Vagina (tissue), 2 donors: ENCODE results near the gene ATM.

Source experiments
- CTCF ChIP-seq, 3 experiments: fragments of 450-650 bp in 2 of 3; fragments of 200-600 bp in 1 of 3; sonication (generic) in 1 of 3; IDR thresholded peaks; one replicate each; pipeline ENCODE4 v1.5.1; 2017 to 2019; ENCODE audit warnings: antibody characterized with exemption in 3 of 3, mild to moderate bottlenecking in 2 of 3, moderate library complexity in 2 of 3
- POLR2A ChIP-seq, 2 donors: fragments of 450-650 bp; IDR thresholded peaks; one replicate each; pipeline ENCODE4 v1.6.1; 2017; ENCODE audit warnings: antibody characterized with exemption in 2 of 2, mild to moderate bottlenecking in 2 of 2, moderate library complexity in 2 of 2

DNA sequence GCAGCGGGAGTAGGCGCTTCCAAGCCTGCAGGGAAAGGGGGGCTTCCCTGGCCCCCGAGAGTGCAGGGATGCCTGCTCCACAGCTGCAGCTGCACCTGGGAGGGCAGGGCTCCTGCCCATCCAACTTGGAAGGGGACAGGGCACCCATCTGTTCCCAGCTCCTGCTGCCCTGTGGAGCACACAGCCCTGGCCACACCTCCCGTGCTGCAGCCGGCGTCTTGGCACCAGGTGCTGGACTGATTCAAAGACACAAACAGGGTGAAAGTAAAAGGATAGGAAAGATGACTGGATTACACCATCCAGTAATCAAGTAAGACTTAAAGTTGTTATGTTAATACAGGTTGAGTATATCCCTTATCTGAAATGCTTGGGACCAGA lies 15.2 kb upstream of the ATM start:
- TF ChIP-seq CTCF (IDR thresholded peaks at IDR 0.05) (no peak), POLR2A (IDR thresholded peaks at IDR 0.05) (no peak)
